ENCODE data around the gene OSBPL2. TPM values are rescaled to one million over a fixed set of nuclear protein-coding genes. Genes with fewer than 3 reads are reported as not detected.

OSBPL2 gene
- total RNA-seq, 1 experiment from 2014 or later: 36.9 TPM

- H3K4me2 ChIP-seq (ENCODE audit: low read length): no peak overlapping the region
- ChIA-PET POLR2A (no interaction called here), RAD21 (ENCODE audit: low non-redundant PET in 1 of 2, low total read pairs in 2 of 2, uncharacterized antibody in 2 of 2, unreplicated experiment in 2 of 2) (no interaction called here), CTCF (no interaction called here)
- H3K27ac ChIP-seq (ENCODE audit: low read depth, low read length): no peak overlapping the region
- no peak overlapping the region for H3K4me3 ChIP-seq (replicated peaks in 1 of 2; ENCODE audit: low read depth in 1 of 2, low read length in 2 of 2)
- H3K27me3 ChIP-seq (ENCODE audit: insufficient read depth, low read length): 0 out of 2 replicates have a peak, but pooled peaks cover 5% of the 10 kb centered on the region
- no peaks in the 10 kb centered on the region for H3K36me3 ChIP-seq (ENCODE audit: control insufficient read depth in 1 of 2, insufficient read depth in 2 of 2, low read length in 2 of 2)
- H2AFZ ChIP-seq (ENCODE audit: low read depth, low read length, poor library complexity, severe bottlenecking): no peak overlapping the region
- H3K79me2 ChIP-seq (ENCODE audit: insufficient read depth, low read length): no peaks in the 10 kb centered on the region
- H3K9me3 ChIP-seq (ENCODE audit: control insufficient read depth in 1 of 2, insufficient read depth in 1 of 2, low read depth in 1 of 2, low read length in 2 of 2): no peaks in the 10 kb centered on the region
- no peak for DNase-seq (ENCODE audit: low read depth, low spot score)
- intact Hi-C loops (cut with micrococcal nuclease): no loop called here
- no peaks in the 10 kb centered on the region for H3K9me2 ChIP-seq (ENCODE audit: insufficient read depth)
- H3K4me1 ChIP-seq (ENCODE audit: control insufficient read depth in 1 of 2, insufficient read depth in 2 of 2, low read length in 2 of 2): peaks cover 0 to 20% of the 10 kb centered on the region in 2 experiments; a peak in 2 of 4 replicates
- H4K20me1 ChIP-seq (ENCODE audit: insufficient read depth): no peaks in the 10 kb centered on the region
- TF ChIP-seq CEBPB (IDR thresholded peaks at IDR 0.05; ENCODE audit: low read depth): no peak
- TF ChIP-seq ZNF274 (IDR thresholded peaks at IDR 0.05; ENCODE audit: low read depth, low read length): no peak
- no peak for TF ChIP-seq YY1 (IDR thresholded peaks at IDR 0.05; ENCODE audit: extremely low read depth, insufficient replicate concordance, low read depth, low read length)
- no peak for TF ChIP-seq POLR2AphosphoS5 (IDR thresholded peaks at IDR 0.05; ENCODE audit: low read depth, low read length)
- TF ChIP-seq SRF (IDR thresholded peaks at IDR 0.05; ENCODE audit: low read depth): no peak
- TF ChIP-seq TCF7L2 (IDR thresholded peaks at IDR 0.05; ENCODE audit: borderline replicate concordance, extremely low read depth, insufficient read depth, insufficient read length): no peak
- TF ChIP-seq EZH2 (IDR thresholded peaks at IDR 0.05): no peak
- no peak for TF ChIP-seq ELF1 (IDR thresholded peaks at IDR 0.05; ENCODE audit: borderline replicate concordance, low read depth)
- TF ChIP-seq ATF3 (IDR thresholded peaks at IDR 0.05): no peak
- BruUV-seq (replicated peaks): no TSS peak
- no peak for ATAC-seq
- H3K9ac ChIP-seq (ENCODE audit: low read length): no peak overlapping the region
Observed at GRCh38 chr20:62230696-62231095, 7.6 kb upstream of the OSBPL2 start.

- BruUV-seq (replicated peaks): no TSS peak
- no peaks in the 10 kb centered on the region for H3K27me3 ChIP-seq (ENCODE audit: insufficient read depth, low read length)
- RAD21 ChIA-PET (ENCODE audit: low non-redundant PET in 1 of 2, low total read pairs in 2 of 2, uncharacterized antibody in 2 of 2, unreplicated experiment in 2 of 2): no interaction called here
Observed at GRCh38 chr20:62231292-62231691, 7.0 kb upstream of the OSBPL2 start.

More at GRCh38 chr20:62231292-62231691, 7.0 kb upstream of the OSBPL2 start:
- no peak for DNase-seq (ENCODE audit: low read depth, low spot score)
- Histone ChIP-seq H3K27ac (ENCODE audit: low read depth, low read length) (no peak overlapping the region), H4K20me1 (ENCODE audit: insufficient read depth) (no peaks in the 10 kb centered on the region), H3K9me3 (ENCODE audit: control insufficient read depth in 1 of 2, insufficient read depth in 1 of 2, low read depth in 1 of 2, low read length in 2 of 2) (no peaks in the 10 kb centered on the region), H2AFZ (ENCODE audit: low read depth, low read length, poor library complexity, severe bottlenecking) (no peak overlapping the region), H3K4me3 (replicated peaks in 1 of 2; ENCODE audit: low read depth in 1 of 2, low read length in 2 of 2) (no peak overlapping the region), H3K9ac (ENCODE audit: low read length) (no peak overlapping the region), H3K4me1 (ENCODE audit: control insufficient read depth in 1 of 2, insufficient read depth in 2 of 2, low read length in 2 of 2) (peaks cover 0 to 20% of the 10 kb centered on the region in 2 experiments; a peak in 2 of 4 replicates), H3K9me2 (ENCODE audit: insufficient read depth) (no peaks in the 10 kb centered on the region), H3K36me3 (ENCODE audit: control insufficient read depth in 1 of 2, insufficient read depth in 2 of 2, low read length in 2 of 2) (no peaks in the 10 kb centered on the region), H3K79me2 (ENCODE audit: insufficient read depth, low read length) (no peaks in the 10 kb centered on the region), H3K4me2 (ENCODE audit: low read length) (no peak overlapping the region)
- TF ChIP-seq ELF1 (IDR thresholded peaks at IDR 0.05; ENCODE audit: borderline replicate concordance, low read depth) (no peak), TCF7L2 (IDR thresholded peaks at IDR 0.05; ENCODE audit: borderline replicate concordance, extremely low read depth, insufficient read depth, insufficient read length) (no peak), FOSL1 (IDR thresholded peaks at IDR 0.05; ENCODE audit: low read depth) (no peak), RAD21 (IDR thresholded peaks at IDR 0.05; ENCODE audit: low read depth) (no peak), CEBPB (IDR thresholded peaks at IDR 0.05; ENCODE audit: low read depth) (no peak), POLR2AphosphoS5 (IDR thresholded peaks at IDR 0.05; ENCODE audit: low read depth, low read length) (no peak), SP1 (IDR thresholded peaks at IDR 0.05; ENCODE audit: low read depth) (no peak), EZH2 (IDR thresholded peaks at IDR 0.05) (no peak), CBX3 (IDR thresholded peaks at IDR 0.05; ENCODE audit: low read depth) (no peak), EGR1 (IDR thresholded peaks at IDR 0.05; ENCODE audit: low read depth) (no peak), EZH2phosphoT487 (IDR thresholded peaks at IDR 0.05; ENCODE audit: borderline replicate concordance) (no peak)
- intact Hi-C loops (cut with micrococcal nuclease): no loop called here
- no peak for ATAC-seq
- ChIA-PET POLR2A (no interaction called here), CTCF (no interaction called here)

Data from HCT116 (cell line).